Thyroid gland (tissue), 4 donors: Measurements from ENCODE around the gene SLC38A11.

ENCODE experiments used
- CTCF ChIP-seq, 6 experiments: fragments of 200-600 bp in 3 of 6; fragments of 450-650 bp in 3 of 6; sonication (generic) in 3 of 6; IDR thresholded peaks; one replicate each; pipeline ENCODE4 v1.5.1; 2016 to 2019; ENCODE audit warnings: antibody characterized with exemption in 6 of 6, mild to moderate bottlenecking in 2 of 6, inconsistent platforms in 1 of 6, moderate library complexity in 1 of 6
- POLR2A ChIP-seq, 2 donors: fragments of 450-650 bp; IDR thresholded peaks; one replicate each; pipeline ENCODE4 v1.6.1; 2017; ENCODE audit warnings: antibody characterized with exemption in 2 of 2, mild to moderate bottlenecking in 2 of 2, moderate library complexity in 1 of 2

- TF ChIP-seq POLR2A (IDR thresholded peaks at IDR 0.05): no peak
- no peak for TF ChIP-seq CTCF (IDR thresholded peaks at IDR 0.05)
Observed at GRCh38 chr2:164846276-164846675, 109.0 kb downstream of the SLC38A11 start.
